ENCODE results near the gene KIAA1217. TPM values are rescaled to one million over a fixed set of nuclear protein-coding genes. Genes with fewer than 3 reads are reported as not detected.

KIAA1217 gene
- total RNA-seq, 1 donor from 2014 or later: 2.0 TPM

- DNase-seq: no peak
- intact Hi-C loops (cut with micrococcal nuclease): no loop called here
- Mint-ChIP-seq H3K27me3 (peaks cover 3% of the 10 kb centered on the region), H3K4me3 (no peak overlapping the region), H3K36me3 (ENCODE audit: low read depth) (no peaks in the 10 kb centered on the region), H3K4me1 (no peaks in the 10 kb centered on the region), H3K9me3 (no peaks in the 10 kb centered on the region), H3K27ac (no peak overlapping the region)
These were observed 320.0 kb downstream of the KIAA1217 start for GRCh38 chr10:24528946-24529345.

DNA sequence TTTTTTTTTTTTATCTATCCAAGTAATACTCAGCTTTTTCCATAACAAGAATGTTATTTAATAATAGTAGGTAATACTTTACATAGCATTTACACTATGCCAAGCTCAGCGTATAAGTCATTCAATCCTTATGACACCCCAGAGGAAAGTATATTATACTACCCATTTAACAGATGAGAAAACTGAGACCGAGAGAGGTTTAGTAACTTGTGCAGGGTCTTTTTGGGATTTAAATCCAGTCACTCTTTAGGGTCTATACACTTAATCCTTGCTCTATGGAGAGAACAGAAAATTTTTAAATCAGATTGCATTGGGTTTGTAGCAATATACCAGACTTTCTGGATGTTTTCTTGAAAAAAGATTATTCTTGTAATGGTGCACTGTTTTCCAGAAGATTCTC, 322.5 kb downstream of the KIAA1217 start:
- intact Hi-C loops (cut with micrococcal nuclease): no loop called here
- H3K4me1 Mint-ChIP-seq: no peaks in the 10 kb centered on the region
- no peaks in the 10 kb centered on the region for H3K36me3 Mint-ChIP-seq (ENCODE audit: low read depth)
- H3K4me3 Mint-ChIP-seq: no peak overlapping the region
- H3K9me3 Mint-ChIP-seq: no peaks in the 10 kb centered on the region
- peaks cover 3% of the 10 kb centered on the region for H3K27me3 Mint-ChIP-seq
- no peak overlapping the region for H3K27ac Mint-ChIP-seq
- DNase-seq: no peak

DNA sequence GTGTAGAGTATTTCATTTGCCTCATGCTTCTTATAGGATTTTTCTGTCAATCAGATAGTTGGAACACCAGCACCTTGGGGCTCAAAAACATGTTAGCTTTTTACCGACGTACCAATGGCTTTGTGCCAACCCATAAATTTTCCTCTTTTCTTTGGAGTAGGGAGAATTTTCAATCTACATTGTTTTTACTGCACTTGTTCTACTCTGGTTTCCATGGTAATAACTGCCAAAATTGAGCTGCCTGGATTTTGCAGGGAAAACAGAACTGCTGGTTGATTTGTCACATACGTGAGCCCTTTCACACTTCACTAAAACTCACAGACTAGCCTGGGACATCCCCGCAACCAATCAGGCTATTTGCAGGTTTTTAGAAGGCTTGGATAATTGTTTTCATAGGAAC, 325.0 kb downstream of the KIAA1217 start:
- Mint-ChIP-seq H3K27me3 (no peaks in the 10 kb centered on the region), H3K4me3 (no peak overlapping the region), H3K4me1 (no peaks in the 10 kb centered on the region), H3K36me3 (ENCODE audit: low read depth) (no peaks in the 10 kb centered on the region), H3K9me3 (no peaks in the 10 kb centered on the region), H3K27ac (no peak overlapping the region)
- intact Hi-C loops (cut with micrococcal nuclease): no loop called here
- DNase-seq: no peak

- intact Hi-C loops (cut with micrococcal nuclease): no loop called here
- no peaks in the 10 kb centered on the region for H3K27me3 Mint-ChIP-seq
- no peaks in the 10 kb centered on the region for H3K36me3 Mint-ChIP-seq (ENCODE audit: low read depth)
- no peak overlapping the region for H3K4me3 Mint-ChIP-seq
- no peaks in the 10 kb centered on the region for H3K4me1 Mint-ChIP-seq
- H3K9me3 Mint-ChIP-seq: no peaks in the 10 kb centered on the region
- no peak overlapping the region for H3K27ac Mint-ChIP-seq
- DNase-seq: no peak
These were observed 327.7 kb downstream of the KIAA1217 start for GRCh38 chr10:24536636-24537035.

DNA sequence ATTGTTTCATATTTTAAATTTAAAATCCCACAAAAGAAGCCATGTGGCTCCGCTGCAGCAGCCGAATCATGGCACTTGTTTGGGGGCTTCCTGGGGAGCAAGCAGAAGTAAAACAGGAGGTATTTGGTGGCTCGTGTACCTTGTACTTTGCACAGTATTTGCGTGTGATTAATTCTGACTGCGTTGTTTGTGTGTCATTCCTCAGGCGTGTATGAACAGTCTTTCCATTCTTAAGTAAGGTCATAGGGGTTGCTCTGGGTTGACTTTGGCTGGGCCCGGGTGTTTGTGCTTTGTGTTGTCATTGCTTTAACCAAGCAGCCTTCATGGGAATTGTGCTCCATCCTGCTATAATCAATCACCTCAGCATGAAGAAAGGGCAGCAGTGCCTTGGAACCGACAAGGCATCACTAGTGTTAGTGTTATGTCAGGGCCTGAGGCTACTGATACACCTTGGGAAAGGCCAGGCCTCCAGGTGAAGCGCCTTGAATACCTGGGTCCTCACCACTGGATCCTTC, 332.4 kb downstream of the KIAA1217 start:
- Mint-ChIP-seq H3K4me3 (no peak overlapping the region), H3K36me3 (ENCODE audit: low read depth) (no peaks in the 10 kb centered on the region), H3K9me3 (no peaks in the 10 kb centered on the region), H3K27ac (no peak overlapping the region), H3K27me3 (no peaks in the 10 kb centered on the region), H3K4me1 (no peaks in the 10 kb centered on the region)
- intact Hi-C loops (cut with micrococcal nuclease): no loop called here
- DNase-seq: no peak

GRCh38 chr10:24542314-24543270, 333.7 kb downstream of the KIAA1217 start:
- Mint-ChIP-seq H3K36me3 (ENCODE audit: low read depth) (no peaks in the 10 kb centered on the region), H3K4me3 (no peak overlapping the region), H3K4me1 (no peaks in the 10 kb centered on the region), H3K9me3 (no peaks in the 10 kb centered on the region), H3K27ac (no peak overlapping the region), H3K27me3 (no peaks in the 10 kb centered on the region)
- intact Hi-C loops (cut with micrococcal nuclease): no loop called here
- DNase-seq: no peak

DNA sequence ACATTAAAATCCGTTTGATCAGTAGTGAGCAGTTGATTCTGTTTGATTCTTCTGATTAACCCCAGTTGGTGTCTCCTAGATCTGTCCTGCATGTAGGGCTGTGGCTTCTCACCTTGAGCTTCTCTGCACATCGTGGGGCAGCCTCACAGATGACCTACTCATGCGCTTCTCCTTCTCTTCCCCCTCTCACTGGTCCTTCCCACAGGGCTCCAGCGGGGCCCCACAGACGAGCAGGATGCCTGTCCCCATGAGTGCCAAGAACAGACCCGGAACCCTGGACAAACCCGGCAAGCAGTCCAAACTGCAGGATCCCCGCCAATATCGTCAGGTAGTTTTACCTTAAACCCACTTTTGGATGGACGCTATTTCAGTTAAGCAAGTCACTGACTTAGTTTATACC, 335.8 kb downstream of the KIAA1217 start:
- intact Hi-C loops (cut with micrococcal nuclease): no loop called here
- Mint-ChIP-seq H3K4me3 (no peak overlapping the region), H3K27ac (no peak overlapping the region), H3K36me3 (ENCODE audit: low read depth) (no peaks in the 10 kb centered on the region), H3K9me3 (no peaks in the 10 kb centered on the region), H3K4me1 (no peaks in the 10 kb centered on the region), H3K27me3 (no peaks in the 10 kb centered on the region)
- DNase-seq: no peak

- H3K4me1 Mint-ChIP-seq: no peaks in the 10 kb centered on the region
- H3K36me3 Mint-ChIP-seq (ENCODE audit: low read depth): no peaks in the 10 kb centered on the region
- no peak for DNase-seq
- intact Hi-C loops (cut with micrococcal nuclease): no loop called here
- no peaks in the 10 kb centered on the region for H3K27me3 Mint-ChIP-seq
- no peak overlapping the region for H3K4me3 Mint-ChIP-seq
- H3K27ac Mint-ChIP-seq: no peak overlapping the region
- no peaks in the 10 kb centered on the region for H3K9me3 Mint-ChIP-seq
These were observed 336.6 kb downstream of the KIAA1217 start for GRCh38 chr10:24545585-24545984.

- Mint-ChIP-seq H3K4me1 (no peaks in the 10 kb centered on the region), H3K4me3 (no peak overlapping the region), H3K9me3 (no peaks in the 10 kb centered on the region), H3K36me3 (ENCODE audit: low read depth) (no peaks in the 10 kb centered on the region), H3K27ac (no peak overlapping the region), H3K27me3 (no peaks in the 10 kb centered on the region)
- no peak for DNase-seq
- intact Hi-C loops (cut with micrococcal nuclease): no loop called here
These were observed 341.7 kb downstream of the KIAA1217 start for GRCh38 chr10:24550680-24551079.

GRCh38 chr10:24551161-24551560, 342.2 kb downstream of the KIAA1217 start:
- Mint-ChIP-seq H3K27me3 (no peaks in the 10 kb centered on the region), H3K4me1 (no peaks in the 10 kb centered on the region), H3K9me3 (no peaks in the 10 kb centered on the region), H3K36me3 (ENCODE audit: low read depth) (no peaks in the 10 kb centered on the region), H3K27ac (no peak overlapping the region), H3K4me3 (no peak overlapping the region)
- no peak for DNase-seq
- intact Hi-C loops (cut with micrococcal nuclease): no loop called here

- Mint-ChIP-seq H3K4me1 (peaks cover 4% of the 10 kb centered on the region), H3K27me3 (no peaks in the 10 kb centered on the region), H3K9me3 (no peaks in the 10 kb centered on the region), H3K27ac (no peak overlapping the region), H3K36me3 (ENCODE audit: low read depth) (no peaks in the 10 kb centered on the region), H3K4me3 (no peak overlapping the region)
- DNase-seq: peak; percentile 63
- intact Hi-C loops (cut with micrococcal nuclease): no loop called here
These were observed 343.5 kb downstream of the KIAA1217 start for GRCh38 chr10:24552346-24553016.

GRCh38 chr10:24553051-24553612, 344.2 kb downstream of the KIAA1217 start:
- DNase-seq: no peak
- intact Hi-C loops (cut with micrococcal nuclease): no loop called here
- H3K4me3 Mint-ChIP-seq: no peak overlapping the region
- no peaks in the 10 kb centered on the region for H3K27me3 Mint-ChIP-seq
- H3K9me3 Mint-ChIP-seq: no peaks in the 10 kb centered on the region
- peaks cover 4% of the 10 kb centered on the region for H3K4me1 Mint-ChIP-seq
- no peaks in the 10 kb centered on the region for H3K36me3 Mint-ChIP-seq (ENCODE audit: low read depth)
- no peak overlapping the region for H3K27ac Mint-ChIP-seq

DNA sequence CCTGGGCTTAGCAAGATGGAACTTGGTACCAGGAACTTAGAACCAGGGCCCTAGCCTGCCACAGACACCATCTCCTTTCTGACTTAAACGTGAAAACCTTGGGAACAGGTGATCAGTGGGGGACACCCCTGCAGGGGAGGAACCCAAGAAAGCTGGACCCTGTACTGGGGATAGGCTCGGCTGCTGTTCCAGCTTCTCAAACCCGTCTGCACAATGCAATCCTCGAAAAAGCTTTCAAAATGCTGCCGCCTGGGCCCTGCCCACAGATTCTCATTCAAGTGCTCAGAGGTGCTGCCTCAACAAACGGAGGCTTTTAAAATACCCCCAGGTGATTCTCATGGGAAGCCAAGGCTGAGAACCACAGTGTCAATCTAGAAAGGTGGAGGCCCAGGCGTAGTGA, 345.1 kb downstream of the KIAA1217 start:
- no peak overlapping the region for H3K4me3 Mint-ChIP-seq
- no peak for DNase-seq
- H3K4me1 Mint-ChIP-seq: peaks cover 4% of the 10 kb centered on the region
- no peaks in the 10 kb centered on the region for H3K9me3 Mint-ChIP-seq
- no peaks in the 10 kb centered on the region for H3K27me3 Mint-ChIP-seq
- H3K27ac Mint-ChIP-seq: no peak overlapping the region
- H3K36me3 Mint-ChIP-seq (ENCODE audit: low read depth): no peaks in the 10 kb centered on the region
- intact Hi-C loops (cut with micrococcal nuclease): no loop called here
